Endothelial cell of umbilical vein (primary cell): ENCODE results near the gene KCNK2. TPM values are rescaled to one million over a fixed set of nuclear protein-coding genes. Genes with fewer than 3 reads are reported as not detected.

Experiments
- BruUV-seq: library from RNA; stranded (reverse); fragments of 400-500 nt; replicated peaks from 2 replicates; lab custom pipeline; 2021; lab: Mats Ljungman, UMichigan
- CTCF ChIA-PET: fragments of 300-600, 350-600 bp; sonication (Branson Sonifier 250); formaldehyde crosslinking; loops from one replicate; lab custom pipeline; 2021; ENCODE audit warnings: antibody characterized with exemption, inconsistent platforms; lab: Charles Lee
- POLR2A ChIA-PET: fragments of 300-600, 350-600 bp; sonication (Branson Sonifier 250); formaldehyde crosslinking; loops from one replicate; lab custom pipeline; 2021; ENCODE audit warnings: antibody characterized with exemption, inconsistent platforms; lab: Charles Lee
- DNase-seq: peaks from one replicate; pipeline ENCODE4 v3.0.0-alpha.2; 2011; ENCODE audit warnings: low read depth, low spot score
- FAIRE-seq: peaks from 2 replicates; lab custom pipeline; 2011; peaks lifted over from hg19 to GRCh38; lab: Jason Lieb, UNC
- H2AFZ ChIP-seq: 2 replicates; pipeline ENCODE4 v1.6.0; 2012; ENCODE audit warnings: low read depth, low read length, control low read depth, inconsistent platforms
- H3K27ac ChIP-seq: 2 replicates; pipeline ENCODE4 v1.5.1; 2011; ENCODE audit warnings: low read depth, mild to moderate bottlenecking, control low read depth, low read length, moderate library complexity; ENCODE audit not compliant: insufficient read depth
- H3K27me3 ChIP-seq, 2 experiments: 2 replicates each; pipeline versions ENCODE4 v1.6.0 to v1.6.1; 2011; ENCODE audit warnings: low read length in 2 of 2, mixed read lengths in 1 of 2; ENCODE audit not compliant: control insufficient read depth in 2 of 2, insufficient read depth in 2 of 2
- H3K36me3 ChIP-seq, 2 experiments: 2 replicates in 1 of 2; 3 replicates in 1 of 2; pipeline ENCODE4 v1.5.1; 2011; ENCODE audit warnings: low read length in 2 of 2, mild to moderate bottlenecking in 1 of 2, moderate library complexity in 1 of 2; ENCODE audit not compliant: control insufficient read depth in 2 of 2, insufficient read depth in 2 of 2; ENCODE audit errors: extremely low read depth in 1 of 2
- H3K4me1 ChIP-seq: 3 replicates; pipeline ENCODE4 v1.5.1; 2011; ENCODE audit warnings: mild to moderate bottlenecking, low read length; ENCODE audit not compliant: control insufficient read depth, insufficient read depth; ENCODE audit errors: extremely low read depth
- H3K4me2 ChIP-seq: 2 replicates; pipeline ENCODE4 v1.6.1; 2011; ENCODE audit warnings: low read length, control low read depth, mixed read lengths; ENCODE audit not compliant: insufficient read depth
- H3K4me3 ChIP-seq, 3 experiments: fragments of 200-600 bp in 1 of 3; sonication (generic), shearing (Covaris generic) in 1 of 3; replicated peaks in 1 of 3; 2 replicates each; pipeline ENCODE4 v1.5.1; 2011 to 2016; ENCODE audit warnings: control low read depth in 3 of 3, low read length in 3 of 3, mild to moderate bottlenecking in 2 of 3, inconsistent platforms in 1 of 3, low read depth in 1 of 3, moderate library complexity in 1 of 3; ENCODE audit not compliant: insufficient read depth in 1 of 3
- H3K79me2 ChIP-seq: 2 replicates; pipeline ENCODE4 v1.6.0; 2012; ENCODE audit warnings: low read length, inconsistent platforms; ENCODE audit not compliant: control insufficient read depth, insufficient read depth
- H3K9ac ChIP-seq: replicated peaks from 2 replicates; pipeline ENCODE3; 2011; ENCODE audit warnings: low read length, control low read depth; ENCODE audit not compliant: insufficient read depth; ENCODE audit errors: extremely low read depth
- H3K9me1 ChIP-seq: replicated peaks from 3 replicates; pipeline ENCODE4 v1.6.0; 2011; ENCODE audit warnings: mild to moderate bottlenecking, low read length; ENCODE audit not compliant: control insufficient read depth, insufficient read depth; ENCODE audit errors: extremely low read depth
- H3K9me3 ChIP-seq: replicated peaks from 2 replicates; pipeline ENCODE4 v1.5.1; 2012; ENCODE audit warnings: low read length, inconsistent platforms; ENCODE audit not compliant: control insufficient read depth, insufficient read depth
- H4K20me1 ChIP-seq: replicated peaks from 2 replicates; pipeline ENCODE3; 2011; ENCODE audit warnings: mild to moderate bottlenecking, low read length; ENCODE audit not compliant: control insufficient read depth, insufficient read depth; ENCODE audit errors: extremely low read depth
- EZH2 ChIP-seq: IDR thresholded peaks from 2 replicates; pipeline ENCODE4 v1.6.1; 2012; ENCODE audit warnings: borderline replicate concordance, low read depth, mild to moderate bottlenecking, moderate library complexity, low read length, inconsistent platforms; ENCODE audit not compliant: severe bottlenecking
- FOS ChIP-seq: IDR thresholded peaks from 2 replicates; pipeline ENCODE4 v1.6.1; 2011; ENCODE audit warnings: mild to moderate bottlenecking, low read length, moderate library complexity, borderline replicate concordance; ENCODE audit not compliant: insufficient read depth
- GATA2 ChIP-seq: IDR thresholded peaks from 2 replicates; pipeline ENCODE4 v1.7.0; 2011; ENCODE audit warnings: low read depth, mild to moderate bottlenecking, moderate library complexity, mixed read lengths, low read length; ENCODE audit not compliant: insufficient read length, insufficient read depth
- JUN ChIP-seq: IDR thresholded peaks from 2 replicates; pipeline ENCODE4 v1.6.1; 2011; ENCODE audit warnings: borderline replicate concordance, low read depth; ENCODE audit not compliant: insufficient read length, insufficient read depth
- MYC ChIP-seq: IDR thresholded peaks from one replicate; pipeline ENCODE4 v1.6.1; 2011; ENCODE audit warnings: mild to moderate bottlenecking, low read depth, low read length
- POLR2A ChIP-seq: IDR thresholded peaks from 2 replicates; pipeline ENCODE4 v1.6.1; 2012; ENCODE audit warnings: low read depth, mild to moderate bottlenecking, control low read depth, low read length
- POLR2AphosphoS5 ChIP-seq: IDR thresholded peaks from 2 replicates; pipeline ENCODE4 v1.6.1; 2012; ENCODE audit warnings: low read depth, mild to moderate bottlenecking, control low read depth, low read length, moderate library complexity; ENCODE audit not compliant: insufficient read depth
- dilution Hi-C: fragments of 300-500 bp; cut with MboI; formaldehyde crosslinking; loops from one replicate; pipeline ENCODE4 v1.15.0; 2019; ENCODE audit warnings: low sequenced_read_pairs; ENCODE audit not compliant: extremely low pct_ligation_motif_present
- intact Hi-C: fragments of 100-400 bp; cut with micrococcal nuclease; formaldehyde crosslinking; loops from one replicate; pipeline ENCODE4 v1.10.0; 2022
- polyA plus RNA-seq, 4 experiments: library from polyadenylated mRNA; depleted of rRNA in 3 of 4; stranded (reverse) in 3 of 4; unstranded in 1 of 4; fragments of >200 nt; gene quantifications; 2 replicates each; pipeline versions ENCODE4 v1.2.1 to v1.2.3, GENCODE V29; 2011 to 2012; ENCODE audit warnings: missing spikeins in 1 of 4
- total RNA-seq: library from RNA; stranded (reverse); gene quantifications from 2 replicates; pipeline ENCODE4 v1.2.3, GENCODE V29; 2021
- TF ChIP-seq, protein P1 (sequence below): IDR thresholded peaks from 2 replicates; pipeline ENCODE4 v1.6.1; 2011; ENCODE audit not compliant: insufficient read depth, insufficient read length
- TF ChIP-seq, protein P2 (sequence below), 2 donors: IDR thresholded peaks; 1 replicate in 1 of 2; 2 replicates in 1 of 2; pipeline ENCODE4 v1.5.1; 2011; ENCODE audit warnings: low read length in 2 of 2, mild to moderate bottlenecking in 2 of 2, moderate library complexity in 2 of 2, control low read depth in 1 of 2, inconsistent platforms in 1 of 2, low read depth in 1 of 2; ENCODE audit not compliant: insufficient read depth in 1 of 2; ENCODE audit errors: extremely low read depth in 1 of 2

The KCNK2 gene
- total and polyA plus RNA-seq, 2 donors (not counting 3 experiments of a cell fraction or from before 2014, with no cell fraction given) = 0.08 to 0.46 TPM

DNA sequence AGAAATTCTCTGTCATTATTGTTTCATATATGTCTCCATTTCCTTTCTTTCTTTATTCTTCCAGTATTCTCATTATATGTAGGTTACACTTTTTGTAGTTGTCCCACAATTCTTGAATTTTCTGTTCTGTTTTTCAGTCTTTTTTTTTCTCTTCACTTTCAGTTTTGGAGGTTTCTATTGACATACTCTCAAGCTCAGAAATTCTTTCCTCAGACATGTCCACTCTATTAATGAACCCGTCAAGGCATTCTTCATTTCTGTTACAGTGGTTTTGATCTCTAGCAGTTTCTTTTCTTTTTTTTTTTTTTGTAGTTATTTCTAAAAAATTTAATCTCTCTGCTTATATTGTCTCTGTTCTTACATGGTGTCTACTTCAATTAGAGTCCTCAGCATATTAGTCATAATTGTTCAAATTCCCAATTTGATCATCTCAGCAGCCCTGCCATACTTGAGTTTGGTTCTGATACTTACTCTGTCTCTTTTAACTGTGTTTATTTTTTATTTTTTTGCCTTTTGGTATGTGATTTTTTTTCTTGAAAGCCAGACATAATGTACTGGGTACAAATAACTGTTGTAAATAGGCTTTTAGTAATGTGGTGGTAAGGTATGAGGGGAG, 49.5 kb upstream of the KCNK2 start:
- no peak overlapping the region for H3K4me2 ChIP-seq
- no TSS peak for BruUV-seq
- intact Hi-C loops (no loop called here), dilution Hi-C loops (no loop called here)
- H3K9me1 ChIP-seq = no peaks in the 10 kb centered on the region
- TF ChIP-seq, protein P1, sequence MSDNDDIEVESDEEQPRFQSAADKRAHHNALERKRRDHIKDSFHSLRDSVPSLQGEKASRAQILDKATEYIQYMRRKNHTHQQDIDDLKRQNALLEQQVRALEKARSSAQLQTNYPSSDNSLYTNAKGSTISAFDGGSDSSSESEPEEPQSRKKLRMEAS = no peak
- TF ChIP-seq FOS = no peak
- no peak for TF ChIP-seq GATA2
- TF ChIP-seq POLR2A = no peak
- ChIA-PET CTCF (no interaction called here), POLR2A (no interaction called here)
- no peaks in the 10 kb centered on the region for H3K27me3 ChIP-seq
- no peaks in the 10 kb centered on the region for H3K4me1 ChIP-seq
- H4K20me1 ChIP-seq = no peaks in the 10 kb centered on the region
- no peak overlapping the region for H3K27ac ChIP-seq
- H3K4me3 ChIP-seq = no peak overlapping the region
- H3K9me3 ChIP-seq = no peaks in the 10 kb centered on the region
- no peaks in the 10 kb centered on the region for H3K79me2 ChIP-seq
- no peaks in the 10 kb centered on the region for H3K36me3 ChIP-seq
- no peak overlapping the region for H2AFZ ChIP-seq
- H3K9ac ChIP-seq = no peak overlapping the region
- FAIRE-seq = no peak
- DNase-seq = no peak

DNA sequence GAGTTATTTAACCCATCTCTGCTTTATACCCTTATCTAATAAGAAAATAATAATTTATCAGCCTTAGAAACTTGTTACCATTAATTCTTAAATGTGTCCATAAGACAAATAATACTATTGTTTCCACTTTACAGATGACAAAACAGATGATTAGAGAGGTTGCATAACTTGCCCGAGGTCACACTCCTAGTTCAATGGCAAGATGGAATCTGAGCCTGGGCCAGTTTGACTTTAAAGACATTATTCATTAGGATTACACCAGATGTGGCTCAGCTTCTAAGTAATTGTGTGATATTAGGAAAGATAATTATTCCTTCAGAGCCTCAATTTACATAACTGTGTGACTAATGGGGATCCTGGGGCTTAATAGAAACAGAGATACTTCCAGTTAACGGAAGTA, 42.3 kb upstream of the KCNK2 start:
- H3K27me3 ChIP-seq = no peaks in the 10 kb centered on the region
- DNase-seq (no peak), FAIRE-seq (no peak)
- no peaks in the 10 kb centered on the region for H3K36me3 ChIP-seq
- H3K27ac ChIP-seq = no peak overlapping the region
- no peaks in the 10 kb centered on the region for H3K9me1 ChIP-seq
- no peaks in the 10 kb centered on the region for H3K79me2 ChIP-seq
- H3K9ac ChIP-seq = no peak overlapping the region
- no peak overlapping the region for H3K4me3 ChIP-seq
- intact Hi-C loops = no loop called here
- ChIA-PET POLR2A (no interaction called here), CTCF (no interaction called here)
- no peaks in the 10 kb centered on the region for H3K4me1 ChIP-seq
- H3K4me2 ChIP-seq = no peak overlapping the region
- BruUV-seq = no TSS peak
- no peaks in the 10 kb centered on the region for H3K9me3 ChIP-seq
- H4K20me1 ChIP-seq = no peaks in the 10 kb centered on the region
- no peak overlapping the region for H2AFZ ChIP-seq
- TF ChIP-seq, protein P1 = no peak
- no peak for TF ChIP-seq MYC
- TF ChIP-seq EZH2 = no peak
- TF ChIP-seq, protein P2, sequence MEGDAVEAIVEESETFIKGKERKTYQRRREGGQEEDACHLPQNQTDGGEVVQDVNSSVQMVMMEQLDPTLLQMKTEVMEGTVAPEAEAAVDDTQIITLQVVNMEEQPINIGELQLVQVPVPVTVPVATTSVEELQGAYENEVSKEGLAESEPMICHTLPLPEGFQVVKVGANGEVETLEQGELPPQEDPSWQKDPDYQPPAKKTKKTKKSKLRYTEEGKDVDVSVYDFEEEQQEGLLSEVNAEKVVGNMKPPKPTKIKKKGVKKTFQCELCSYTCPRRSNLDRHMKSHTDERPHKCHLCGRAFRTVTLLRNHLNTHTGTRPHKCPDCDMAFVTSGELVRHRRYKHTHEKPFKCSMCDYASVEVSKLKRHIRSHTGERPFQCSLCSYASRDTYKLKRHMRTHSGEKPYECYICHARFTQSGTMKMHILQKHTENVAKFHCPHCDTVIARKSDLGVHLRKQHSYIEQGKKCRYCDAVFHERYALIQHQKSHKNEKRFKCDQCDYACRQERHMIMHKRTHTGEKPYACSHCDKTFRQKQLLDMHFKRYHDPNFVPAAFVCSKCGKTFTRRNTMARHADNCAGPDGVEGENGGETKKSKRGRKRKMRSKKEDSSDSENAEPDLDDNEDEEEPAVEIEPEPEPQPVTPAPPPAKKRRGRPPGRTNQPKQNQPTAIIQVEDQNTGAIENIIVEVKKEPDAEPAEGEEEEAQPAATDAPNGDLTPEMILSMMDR (IDR thresholded peaks at IDR 0.05; ENCODE audit: extremely low read depth in 1 of 2, insufficient read depth in 1 of 2, low read depth in 1 of 2, low read length in 2 of 2) = no peak
- no peak for TF ChIP-seq POLR2AphosphoS5
- no peak for TF ChIP-seq JUN
- TF ChIP-seq POLR2A = no peak
- TF ChIP-seq GATA2 = no peak
- no peak for TF ChIP-seq FOS
- dilution Hi-C loops = no loop called here
